ENCODE measurements around the gene SECISBP2L.

GRCh38 chr15:48999314-48999713 lies 46.9 kb downstream of the SECISBP2L start:
- no peak for TF ChIP-seq CTCF (IDR thresholded peaks at IDR 0.05)
- TF ChIP-seq TCF7L2 (IDR thresholded peaks at IDR 0.05; ENCODE audit: low read depth, low read length) = no peak
- no peak for TF ChIP-seq POLR2AphosphoS5 (IDR thresholded peaks at IDR 0.05; ENCODE audit: low read depth, low read length)
- TF ChIP-seq SIN3A (IDR thresholded peaks at IDR 0.05; ENCODE audit: borderline replicate concordance, insufficient read depth, low read depth, low read length) = no peak
- TF ChIP-seq REST (IDR thresholded peaks at IDR 0.05; ENCODE audit: insufficient read depth in 1 of 2, low read depth in 2 of 2, low read length in 1 of 2) = no peak
